ENCODE data around the gene OR13C8. TPM values are rescaled to one million over a fixed set of nuclear protein-coding genes. Genes with fewer than 3 reads are reported as not detected.
"Not testable (repeated sequence)": the region's sequence is repeated elsewhere in the genome, so short reads cannot be mapped to it uniquely, and the experiment has no call there.

Gene OR13C8
- not detected for total RNA-seq

- no peak within 1 kb of the TSS for H3K4me3 ChIP-seq
- H3K27ac ChIP-seq: no peak within 1 kb of the TSS
- DNase-seq (no peak), ATAC-seq (no peak)
- H3K36me3 ChIP-seq (replicated peaks in 1 of 2; ENCODE audit: insufficient read depth in 1 of 2, low read depth in 2 of 2): no peaks in the 10 kb centered on the region
- 81 to 86% methylated on average over 4 of the region's 4 CpGs for WGBS, 2 donors
- no peaks in the 10 kb centered on the region for H3K4me1 ChIP-seq
- no peaks in the 10 kb centered on the region for H3K9me3 ChIP-seq
- TF ChIP-seq CTCF (IDR thresholded peaks at IDR 0.05) (no peak), POLR2A (IDR thresholded peaks at IDR 0.05) (no peak)
- intact Hi-C loops (cut with DNase I): no loop called here
- H3K27me3 ChIP-seq: no peaks in the 10 kb centered on the region
Observed at GRCh38 chr9:104568868-104569267, at the start of gene OR13C8. Gene OR13C8 (plus strand): TSS chr9:104569168. CDS start chr9:104569168, 0 bp downstream.

GRCh38 chr9:104520241-104520640 lies 48.7 kb upstream of the OR13C8 start:
- H3K4me1 ChIP-seq; H3K27me3 ChIP-seq; H3K27ac ChIP-seq; intact Hi-C loops (cut with DNase I); H3K9me3 ChIP-seq; H3K4me3 ChIP-seq; DNase-seq; ATAC-seq; H3K36me3 ChIP-seq (replicated peaks in 1 of 2; ENCODE audit: insufficient read depth in 1 of 2, low read depth in 2 of 2): not testable (repeated sequence)
- 65 to 78% methylated on average over 10 of the region's 10 CpGs for WGBS, 2 donors

GRCh38 chr9:104527109-104527508 lies 41.9 kb upstream of the OR13C8 start, which contains the start of gene OR13C4:
Gene OR13C4 (minus strand): TSS chr9:104527209. CDS start chr9:104527209, 0 bp downstream.
- Histone ChIP-seq H3K4me3 (no peak within 1 kb of the TSS), H3K9me3 (no peaks in the 10 kb centered on the region), H3K27ac (no peak within 1 kb of the TSS), H3K36me3 (replicated peaks in 1 of 2; ENCODE audit: insufficient read depth in 1 of 2, low read depth in 2 of 2) (no peaks in the 10 kb centered on the region), H3K27me3 (no peaks in the 10 kb centered on the region), H3K4me1 (no peaks in the 10 kb centered on the region)
- ATAC-seq (no peak), DNase-seq (no peak)
- intact Hi-C loops (cut with DNase I): no loop called here
- TF ChIP-seq CTCF (IDR thresholded peaks at IDR 0.05): no peak
- no peak for TF ChIP-seq POLR2A (IDR thresholded peaks at IDR 0.05)

GRCh38 chr9:104536756-104537155 lies 32.2 kb upstream of the OR13C8 start, which contains the start of gene OR13C3:
Gene OR13C3 (minus strand): TSS chr9:104536856. CDS start chr9:104536723, 133 bp downstream.
- WGBS, 2 donors: 86 to 91% methylated on average over 5 of the region's 5 CpGs
- no peak for DNase-seq
- no peaks in the 10 kb centered on the region for H3K9me3 ChIP-seq
- ATAC-seq: no peak
- TF ChIP-seq CTCF (IDR thresholded peaks at IDR 0.05) (no peak), POLR2A (IDR thresholded peaks at IDR 0.05) (no peak)
- H3K4me3 ChIP-seq: no peak within 1 kb of the TSS
- H3K36me3 ChIP-seq (replicated peaks in 1 of 2; ENCODE audit: insufficient read depth in 1 of 2, low read depth in 2 of 2): no peaks in the 10 kb centered on the region
- H3K4me1 ChIP-seq: no peaks in the 10 kb centered on the region
- no peaks in the 10 kb centered on the region for H3K27me3 ChIP-seq
- intact Hi-C loops (cut with DNase I): no loop called here
- no peak within 1 kb of the TSS for H3K27ac ChIP-seq

GRCh38 chr9:104539275-104539674 lies 29.7 kb upstream of the OR13C8 start:
- intact Hi-C loops (cut with DNase I): no loop called here
- H3K27ac ChIP-seq: no peak overlapping the region
- no peaks in the 10 kb centered on the region for H3K9me3 ChIP-seq
- WGBS, 2 donors: 44 to 69% methylated on average over 1 of the region's 1 CpG
- H3K4me3 ChIP-seq: no peak overlapping the region
- no peaks in the 10 kb centered on the region for H3K4me1 ChIP-seq
- H3K36me3 ChIP-seq (replicated peaks in 1 of 2; ENCODE audit: insufficient read depth in 1 of 2, low read depth in 2 of 2): no peaks in the 10 kb centered on the region
- TF ChIP-seq POLR2A (IDR thresholded peaks at IDR 0.05): no peak
- no peak for TF ChIP-seq CTCF (IDR thresholded peaks at IDR 0.05)
- no peaks in the 10 kb centered on the region for H3K27me3 ChIP-seq
- ATAC-seq (no peak), DNase-seq (no peak)

All from body of pancreas (tissue), 4 donors.